SU-DHL-6 (cell line): ENCODE results near the gene RTEL1.

Source experiments
- CTCF ChIP-seq: fragments of 200-600 bp; sonication (generic); IDR thresholded peaks from one replicate; pipeline ENCODE4 v1.5.1; 2017; ENCODE audit warnings: antibody characterized with exemption, mild to moderate bottlenecking, low read length, moderate library complexity; ENCODE audit not compliant: insufficient read depth, poor library complexity, severe bottlenecking
- EZH2phosphoT487 ChIP-seq: fragments of 200-600 bp; sonication (generic), shearing (Covaris generic); conservative IDR thresholded peaks from 2 replicates; pipeline ENCODE4 v1.6.1; 2018; ENCODE audit warnings: mild to moderate bottlenecking, antibody characterized with exemption, low read length, moderate library complexity, mixed read lengths

DNA sequence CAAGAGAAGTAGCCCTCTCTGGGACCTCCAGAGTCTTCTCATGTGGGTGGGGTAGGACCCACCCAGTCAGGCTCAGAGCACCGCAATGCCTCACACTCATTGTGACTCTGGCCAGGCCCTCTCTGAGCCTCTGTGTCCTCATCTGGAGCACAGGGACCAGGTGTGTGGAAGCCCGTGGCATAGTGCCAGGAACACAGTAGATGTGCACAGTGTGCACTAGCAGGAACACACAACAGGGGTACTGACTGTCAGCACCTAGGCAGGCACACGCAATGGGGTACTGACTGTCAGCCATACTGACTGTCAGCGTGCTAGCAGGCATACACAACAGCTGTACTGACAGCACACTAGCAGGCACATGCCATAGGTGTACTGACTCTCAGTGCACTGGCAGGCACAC, 2.9 kb upstream of the RTEL1 start:
- TF ChIP-seq CTCF (no peak), EZH2phosphoT487 (no peak)
